Activated T-cell treated with anti-CD3 and anti-CD28 coated beads for 1 hour (primary cell): ENCODE measurements around the gene HEATR9.
A peak's percentile ranks its signal among the peaks of the same experiment; 100 is the strongest.

Source experiments
- DNase-seq: peaks from one replicate; pipeline ENCODE4 v3.0.0-alpha.2; 2020; ENCODE audit warnings: low read depth

HEATR9 gene

GRCh38 chr17:35864853-35865252 is 3.8 kb downstream of the HEATR9 start:
- no peak for DNase-seq

GRCh38 chr17:35856603-35857002 is 12.1 kb downstream of the HEATR9 start:
- no peak for DNase-seq

GRCh38 chr17:35855965-35856364 is 12.7 kb downstream of the HEATR9 start:
- DNase-seq: no peak

- DNase-seq: peak; percentile 32
Observed at GRCh38 chr17:35849469-35850348, 19.0 kb downstream of the HEATR9 start.

- no peak for DNase-seq
Observed at GRCh38 chr17:35847633-35848373, 20.9 kb downstream of the HEATR9 start.

GRCh38 chr17:35847006-35847405 is 21.7 kb downstream of the HEATR9 start:
- no peak for DNase-seq

- no peak for DNase-seq
Observed at GRCh38 chr17:35846055-35846809, 22.5 kb downstream of the HEATR9 start.

GRCh38 chr17:35844547-35844946 is 24.1 kb downstream of the HEATR9 start:
- DNase-seq: no peak

- DNase-seq: no peak
Observed at GRCh38 chr17:35843698-35844097, 25.0 kb downstream of the HEATR9 start.

GRCh38 chr17:35842239-35842638 is 26.5 kb downstream of the HEATR9 start:
- no peak for DNase-seq

GRCh38 chr17:35841505-35841904 is 27.2 kb downstream of the HEATR9 start:
- no peak for DNase-seq

GRCh38 chr17:35841101-35841500 is 27.6 kb downstream of the HEATR9 start:
- DNase-seq: no peak

GRCh38 chr17:35825206-35825605 is 43.5 kb downstream of the HEATR9 start:
- DNase-seq: no peak

- DNase-seq: no peak
Observed at GRCh38 chr17:35821308-35821707, 47.4 kb downstream of the HEATR9 start.

- no peak for DNase-seq
Observed at GRCh38 chr17:35819455-35819854, 49.2 kb downstream of the HEATR9 start.

- DNase-seq: no peak
Observed at GRCh38 chr17:35817196-35817595, 51.5 kb downstream of the HEATR9 start.

GRCh38 chr17:35816723-35817122 is 52.0 kb downstream of the HEATR9 start:
- DNase-seq: no peak

- DNase-seq: no peak
Observed at GRCh38 chr17:35812456-35812855, 56.2 kb downstream of the HEATR9 start.

GRCh38 chr17:35811759-35812158 is 56.9 kb downstream of the HEATR9 start:
- DNase-seq: no peak

- no peak for DNase-seq
Observed at GRCh38 chr17:35809855-35810461, 58.7 kb downstream of the HEATR9 start.

- DNase-seq: peak; percentile 87
Observed at GRCh38 chr17:35808962-35809854, 59.5 kb downstream of the HEATR9 start, which contains the start of gene TAF15. Gene TAF15 (plus strand): TSS chr17:35809484. CDS start chr17:35809570, 86 bp downstream.
